Natural killer cell (primary cell): Measurements from ENCODE around the gene LIMS1. TPM values are rescaled to one million over a fixed set of nuclear protein-coding genes. Genes with fewer than 3 reads are reported as not detected.

Experiments used
- ATAC-seq, 3 donors: fragments of 150-1000 bp in 2 of 3; fragments of 200-7000 bp in 1 of 3; cut with Tn5 transposase; 1 replicate in 1 of 3; 2 replicates in 2 of 3; pipeline ENCODE4 v1.10.0; 2021; ENCODE audit warnings: mild to moderate bottlenecking in 2 of 3, moderate library complexity in 2 of 3
- DNase-seq, 2 donors: peaks; one replicate each; pipeline versions ENCODE4 v3.0.0 to v3.0.0-alpha.2; 2013 to 2021; ENCODE audit warnings: mixed read lengths in 1 of 2
- H3K27ac ChIP-seq: one replicate; pipeline ENCODE4 v1.5.1; 2013; ENCODE audit warnings: mild to moderate bottlenecking, low read length
- H3K27me3 ChIP-seq: one replicate; pipeline ENCODE4 v1.6.1; 2013; ENCODE audit warnings: low read length; ENCODE audit not compliant: control insufficient read depth, insufficient read depth
- H3K36me3 ChIP-seq: one replicate; pipeline ENCODE4 v1.6.1; 2013; ENCODE audit warnings: low read length; ENCODE audit not compliant: control insufficient read depth, insufficient read depth
- H3K4me1 ChIP-seq: one replicate; pipeline ENCODE4 v1.6.1; 2013; ENCODE audit warnings: low read length; ENCODE audit not compliant: control insufficient read depth, insufficient read depth
- H3K4me3 ChIP-seq: one replicate; pipeline ENCODE4 v1.5.1; 2013; ENCODE audit warnings: low read length
- H3K9me3 ChIP-seq: one replicate; pipeline ENCODE4 v1.6.1; 2013; ENCODE audit warnings: low read length; ENCODE audit not compliant: control insufficient read depth, insufficient read depth
- H3K27ac Mint-ChIP-seq, 2 donors: one replicate each; pipeline ENCODE4 v1.8.0; 2022; ENCODE audit warnings: mild to moderate bottlenecking in 2 of 2, mixed read lengths in 2 of 2, moderate library complexity in 1 of 2
- H3K27me3 Mint-ChIP-seq, 2 donors: one replicate each; pipeline ENCODE4 v1.8.0; 2022; ENCODE audit warnings: low read depth in 2 of 2, mixed read lengths in 2 of 2
- H3K36me3 Mint-ChIP-seq: one replicate; pipeline ENCODE4 v1.8.0; 2022; ENCODE audit warnings: mixed read lengths
- H3K4me1 Mint-ChIP-seq, 2 donors: one replicate each; pipeline ENCODE4 v1.8.0; 2022; ENCODE audit warnings: mixed read lengths in 2 of 2
- H3K4me3 Mint-ChIP-seq: one replicate; pipeline ENCODE4 v1.8.0; 2022; ENCODE audit warnings: mild to moderate bottlenecking, moderate library complexity, mixed read lengths
- H3K9me3 Mint-ChIP-seq, 2 donors: one replicate each; pipeline ENCODE4 v1.8.0; 2022; ENCODE audit warnings: mixed read lengths in 2 of 2
- CTCF ChIP-seq: fragments of 200-600 bp; IDR thresholded peaks from one replicate; pipeline ENCODE4 v1.8.0; 2022; ENCODE audit warnings: antibody characterized with exemption
- WGBS: methylation state at CpG from one replicate; pipeline ENCODE4 v1.1.7; 2013; ENCODE audit warnings: missing lambda C conversion rate; ENCODE audit not compliant: insufficient coverage; 5-methylcytosine and 5-hydroxymethylcytosine counted together
- intact Hi-C: fragments of 100-400 bp; cut with micrococcal nuclease; formaldehyde crosslinking; loops from one replicate; pipeline ENCODE4 v1.14.2; 2022
- total RNA-seq, 4 donors: library from RNA; stranded (reverse); fragments of 120-200 nt in 1 of 4; gene quantifications; one replicate each; pipeline versions ENCODE4 v1.2.3 to v1.2.4, GENCODE V29; 2013 to 2022

Gene LIMS1
- total RNA-seq, 3 donors from 2014 or later (not counting 1 experiment from before 2014, with no cell fraction given), result 31.6 to 41.4 (median 34.8) TPM

DNA sequence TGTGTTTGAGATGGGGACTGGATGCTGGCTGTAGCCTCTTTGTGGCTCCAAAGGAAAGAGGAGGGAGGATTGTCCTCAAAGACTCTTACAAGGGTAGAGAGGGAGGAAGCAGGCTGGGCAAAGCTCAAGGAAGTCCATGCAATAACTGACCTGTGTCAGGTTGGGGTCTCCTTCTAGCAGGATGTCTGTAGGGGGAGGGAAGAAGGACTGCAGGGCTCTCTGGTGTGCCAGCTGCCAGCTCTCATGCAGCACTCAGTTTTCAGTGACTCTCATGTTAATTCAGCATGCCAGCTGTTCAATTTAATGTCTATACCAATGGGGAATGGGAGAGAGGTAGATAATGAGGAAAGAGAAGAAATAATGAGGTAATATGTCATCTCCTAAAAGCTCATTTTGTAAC is 99.7 kb downstream of the LIMS1 start:
- H3K4me1 Mint-ChIP-seq, result peaks cover 31 to 39% of the 10 kb centered on the region in 2 donors
- intact Hi-C loops, result no loop called here
- no peak for TF ChIP-seq CTCF
- no peak overlapping the region for H3K4me3 ChIP-seq
- no peaks in the 10 kb centered on the region for H3K9me3 ChIP-seq
- ATAC-seq (no peak), DNase-seq (no peak)
- no peaks in the 10 kb centered on the region for H3K9me3 Mint-ChIP-seq
- no peaks in the 10 kb centered on the region for H3K36me3 Mint-ChIP-seq
- no peaks in the 10 kb centered on the region for H3K27me3 Mint-ChIP-seq
- no peaks in the 10 kb centered on the region for H3K36me3 ChIP-seq
- no peaks in the 10 kb centered on the region for H3K27me3 ChIP-seq
- H3K27ac ChIP-seq, result no peak overlapping the region
- H3K4me1 ChIP-seq, result peaks cover 26% of the 10 kb centered on the region
- H3K27ac Mint-ChIP-seq, result peak overlapping the region; percentile 21 to 38
- no peak overlapping the region for H3K4me3 Mint-ChIP-seq

GRCh38 chr2:108634576-108635160 is 100.4 kb downstream of the LIMS1 start:
- peak overlapping the region in 1 of 2 donors; percentile 21 for H3K27ac Mint-ChIP-seq
- ATAC-seq (no peak), DNase-seq (no peak)
- Histone ChIP-seq H3K27me3 (no peaks in the 10 kb centered on the region), H3K4me1 (peaks cover 24% of the 10 kb centered on the region), H3K4me3 (no peak overlapping the region), H3K27ac (no peak overlapping the region), H3K36me3 (no peaks in the 10 kb centered on the region), H3K9me3 (no peaks in the 10 kb centered on the region)
- H3K4me1 Mint-ChIP-seq, result peaks cover 24 to 32% of the 10 kb centered on the region in 2 donors
- no peaks in the 10 kb centered on the region for H3K9me3 Mint-ChIP-seq
- H3K36me3 Mint-ChIP-seq, result no peaks in the 10 kb centered on the region
- 77% methylated on average over 9 of the region's 10 CpGs for WGBS
- H3K27me3 Mint-ChIP-seq, result no peaks in the 10 kb centered on the region
- no peak for TF ChIP-seq CTCF
- H3K4me3 Mint-ChIP-seq, result no peak overlapping the region
- intact Hi-C loops, result no loop called here

GRCh38 chr2:108635630-108636354 is 101.5 kb downstream of the LIMS1 start:
- DNase-seq (no peak), ATAC-seq (peak in 2 of 3 donors; percentile 11 to 19)
- intact Hi-C loops, result loop anchor here (1.0 to 2.0 kb wide), 3 partner anchors 14 to 40 kb away; no protein-coding TSS in a partner anchor
- H3K27ac Mint-ChIP-seq, result no peak overlapping the region
- Histone ChIP-seq H3K27ac (no peak overlapping the region), H3K27me3 (no peaks in the 10 kb centered on the region), H3K4me1 (peaks cover 22% of the 10 kb centered on the region), H3K9me3 (no peaks in the 10 kb centered on the region), H3K36me3 (no peaks in the 10 kb centered on the region), H3K4me3 (no peak overlapping the region)
- TF ChIP-seq CTCF, result no peak
- peaks cover 23 to 30% of the 10 kb centered on the region in 2 donors for H3K4me1 Mint-ChIP-seq
- H3K4me3 Mint-ChIP-seq, result no peak overlapping the region
- H3K27me3 Mint-ChIP-seq, result no peaks in the 10 kb centered on the region
- no peaks in the 10 kb centered on the region for H3K9me3 Mint-ChIP-seq
- no peaks in the 10 kb centered on the region for H3K36me3 Mint-ChIP-seq
- WGBS, result 92% methylated on average over 11 of the region's 13 CpGs
